NCI-H2081 (cell line): ENCODE results near the gene TBC1D13.
"Not testable (repeated sequence)": the region's sequence is repeated elsewhere in the genome, so short reads cannot be mapped to it uniquely, and the experiment has no call there.

Source experiments
- DNase-seq, 2 experiments: peaks; one replicate each; lab custom pipeline; 2025; lab: John Stamatoyannopoulos, UW

TBC1D13 gene

GRCh38 chr9:128786681-128787601 lies at the start of gene TBC1D13:
TBC1D13 (plus strand) TSS chr9:128787253; CDS start chr9:128787354, 101 bp downstream.
- peak; percentile 77 to 82 for DNase-seq

- DNase-seq: no peak
Measured at GRCh38 chr9:128742401-128742800, 44.7 kb upstream of the TBC1D13 start.

GRCh38 chr9:128743421-128743820 lies 43.6 kb upstream of the TBC1D13 start:
- no peak for DNase-seq

- DNase-seq: no peak
Measured at GRCh38 chr9:128747241-128747640, 39.8 kb upstream of the TBC1D13 start.

GRCh38 chr9:128750926-128751595 lies 36.0 kb upstream of the TBC1D13 start:
- no peak for DNase-seq

GRCh38 chr9:128753627-128754026 lies 33.4 kb upstream of the TBC1D13 start:
- DNase-seq: no peak

GRCh38 chr9:128757602-128758001 lies 29.5 kb upstream of the TBC1D13 start:
- DNase-seq: no peak

- DNase-seq: no peak
Measured at GRCh38 chr9:128762671-128763449, 24.2 kb upstream of the TBC1D13 start.

GRCh38 chr9:128764361-128764760 lies 22.7 kb upstream of the TBC1D13 start:
- DNase-seq: no peak

- DNase-seq: no peak
Measured at GRCh38 chr9:128765499-128765898, 21.6 kb upstream of the TBC1D13 start.

- DNase-seq: no peak
Measured at GRCh38 chr9:128768606-128769005, 18.4 kb upstream of the TBC1D13 start.

- DNase-seq: no peak
Measured at GRCh38 chr9:128770286-128771030, 16.6 kb upstream of the TBC1D13 start.

GRCh38 chr9:128771094-128771721 lies 15.8 kb upstream of the TBC1D13 start:
- peak in 1 of 2 experiments; percentile 34 for DNase-seq

GRCh38 chr9:128771745-128772519 lies 15.1 kb upstream of the TBC1D13 start, which contains the start of gene ZER1:
ZER1 (minus strand) TSS chr9:128771927; CDS start chr9:128755565, 16,362 bp downstream.
- peak; percentile 88 to 90 for DNase-seq

- no peak for DNase-seq
Measured at GRCh38 chr9:128773049-128773448, 14.0 kb upstream of the TBC1D13 start.

GRCh38 chr9:128774804-128775203 lies 12.2 kb upstream of the TBC1D13 start:
- DNase-seq: no peak

GRCh38 chr9:128780093-128780492 lies 7.0 kb upstream of the TBC1D13 start:
- not testable (repeated sequence) for DNase-seq

- no peak for DNase-seq
Measured at GRCh38 chr9:128781187-128782070, 5.6 kb upstream of the TBC1D13 start.

GRCh38 chr9:128782669-128783068 lies 4.4 kb upstream of the TBC1D13 start:
- DNase-seq: no peak
